HEK293 (cell line): Measurements from ENCODE around the gene CXCL16.

Experiments used
- GLIS1 ChIP-seq: fragments of 450-650 bp; formaldehyde crosslinking; IDR thresholded peaks from 2 replicates; pipeline ENCODE4 v1.5.1; 2016; ENCODE audit warnings: missing biosample characterization, missing genetic modification characterization
- KLF1 ChIP-seq: fragments of 450-650 bp; formaldehyde crosslinking; IDR thresholded peaks from 2 replicates; pipeline ENCODE4 v1.5.1; 2016; ENCODE audit warnings: missing biosample characterization, missing genetic modification characterization
- KLF16 ChIP-seq: fragments of 450-650 bp; formaldehyde crosslinking; IDR thresholded peaks from 2 replicates; pipeline ENCODE4 v1.5.1; 2017; ENCODE audit warnings: missing biosample characterization, missing genetic modification characterization
- PRDM1 ChIP-seq: fragments of 450-650 bp; formaldehyde crosslinking; IDR thresholded peaks from 2 replicates; pipeline ENCODE4; 2016; ENCODE audit warnings: missing biosample characterization, missing genetic modification characterization
- REST ChIP-seq: fragments of 450-650 bp; formaldehyde crosslinking; IDR thresholded peaks from 2 replicates; pipeline ENCODE4 v1.5.1; 2016; ENCODE audit warnings: missing biosample characterization, missing genetic modification characterization
- SCRT1 ChIP-seq: fragments of 450-650 bp; formaldehyde crosslinking; IDR thresholded peaks from 2 replicates; pipeline ENCODE4 v1.5.1; 2016; ENCODE audit warnings: missing biosample characterization, missing genetic modification characterization, borderline replicate concordance
- SP7 ChIP-seq: fragments of 450-650 bp; formaldehyde crosslinking; IDR thresholded peaks from 2 replicates; pipeline ENCODE4 v1.5.1; 2016; ENCODE audit warnings: missing biosample characterization, missing genetic modification characterization
- WT1 ChIP-seq: fragments of 450-650 bp; formaldehyde crosslinking; IDR thresholded peaks from 2 replicates; pipeline ENCODE4 v1.5.1; 2016; ENCODE audit warnings: missing biosample characterization, missing genetic modification characterization
- YY1 ChIP-seq: fragments of 450-650 bp; formaldehyde crosslinking; IDR thresholded peaks from 2 replicates; pipeline ENCODE4 v1.5.1; 2018; ENCODE audit warnings: missing biosample characterization, missing genetic modification characterization
- ZBTB11 ChIP-seq: fragments of 450-650 bp; formaldehyde crosslinking; conservative IDR thresholded peaks from 2 replicates; pipeline ENCODE4 v1.5.1; 2016; ENCODE audit warnings: low read depth, missing biosample characterization, missing genetic modification characterization
- ZBTB17 ChIP-seq: fragments of 450-650 bp; formaldehyde crosslinking; IDR thresholded peaks from 2 replicates; pipeline ENCODE4 v1.5.1; 2016; ENCODE audit warnings: missing biosample characterization, missing genetic modification characterization
- ZBTB26 ChIP-seq: fragments of 450-650 bp; formaldehyde crosslinking; optimal IDR thresholded peaks from 2 replicates; pipeline ENCODE3; 2016; ENCODE audit warnings: missing biosample characterization, mild to moderate bottlenecking, missing genetic modification characterization
- ZBTB48 ChIP-seq: fragments of 450-650 bp; formaldehyde crosslinking; IDR thresholded peaks from 2 replicates; pipeline ENCODE4 v1.5.1; 2016; ENCODE audit warnings: missing biosample characterization, missing genetic modification characterization
- ZEB2 ChIP-seq: fragments of 450-650 bp; formaldehyde crosslinking; IDR thresholded peaks from 2 replicates; pipeline ENCODE4 v1.5.1; 2016; ENCODE audit warnings: missing biosample characterization, missing genetic modification characterization
- ZFP69B ChIP-seq: fragments of 450-650 bp; formaldehyde crosslinking; IDR thresholded peaks from 2 replicates; pipeline ENCODE4 v1.5.1; 2016; ENCODE audit warnings: missing biosample characterization, missing genetic modification characterization
- ZNF10 ChIP-seq: fragments of 450-650 bp; formaldehyde crosslinking; IDR thresholded peaks from 2 replicates; pipeline ENCODE4 v1.5.1; 2017; ENCODE audit warnings: missing biosample characterization, missing genetic modification characterization
- ZNF24 ChIP-seq: fragments of 450-650 bp; formaldehyde crosslinking; IDR thresholded peaks from 2 replicates; pipeline ENCODE4 v1.5.1; 2016; ENCODE audit warnings: missing biosample characterization, missing genetic modification characterization
- ZNF26 ChIP-seq: fragments of 450-650 bp; formaldehyde crosslinking; IDR thresholded peaks from 2 replicates; pipeline ENCODE4 v1.5.1; 2016; ENCODE audit warnings: missing biosample characterization, missing genetic modification characterization
- ZNF366 ChIP-seq: fragments of 450-650 bp; formaldehyde crosslinking; conservative IDR thresholded peaks from 2 replicates; pipeline ENCODE4 v1.5.1; 2016; ENCODE audit warnings: missing biosample characterization, missing genetic modification characterization
- ZNF37A ChIP-seq: fragments of 450-650 bp; IDR thresholded peaks from 2 replicates; pipeline ENCODE4 v1.5.1; 2018; ENCODE audit warnings: missing biosample characterization, missing genetic modification characterization
- ZNF398 ChIP-seq: fragments of 450-650 bp; formaldehyde crosslinking; IDR thresholded peaks from 2 replicates; pipeline ENCODE4 v1.5.1; 2017; ENCODE audit warnings: missing biosample characterization, missing genetic modification characterization
- ZNF404 ChIP-seq: fragments of 450-650 bp; formaldehyde crosslinking; IDR thresholded peaks from 2 replicates; pipeline ENCODE4 v1.5.1; 2017; ENCODE audit warnings: missing biosample characterization, missing genetic modification characterization
- ZNF623 ChIP-seq: fragments of 450-650 bp; formaldehyde crosslinking; IDR thresholded peaks from 2 replicates; pipeline ENCODE4 v1.5.1; 2016; ENCODE audit warnings: missing biosample characterization, missing genetic modification characterization
- ZNF639 ChIP-seq: fragments of 450-650 bp; formaldehyde crosslinking; IDR thresholded peaks from 2 replicates; pipeline ENCODE4 v1.5.1; 2016; ENCODE audit warnings: missing biosample characterization, missing genetic modification characterization
- ZNF664 ChIP-seq: fragments of 450-650 bp; formaldehyde crosslinking; IDR thresholded peaks from 2 replicates; pipeline ENCODE4 v1.5.1; 2016; ENCODE audit warnings: missing biosample characterization, missing genetic modification characterization
- ZXDB ChIP-seq: fragments of 450-650 bp; formaldehyde crosslinking; IDR thresholded peaks from 2 replicates; pipeline ENCODE4 v1.5.1; 2016; ENCODE audit warnings: missing biosample characterization, missing genetic modification characterization

CXCL16 gene

GRCh38 chr17:4721203-4722135 is 18.3 kb downstream of the CXCL16 start (continued):
- TF ChIP-seq ZBTB11 (tag by site-specific recombination) (no peak), YY1 (tag by site-specific recombination) (0 out of 2 replicates have a peak, but pooled peaks have one; percentile 21), ZNF623 (0 out of 2 replicates have a peak, but pooled peaks have one; percentile 8), SP7 (tag by site-specific recombination) (peak; percentile 89), ZNF664 (peak; percentile 66; the same call in 1 of the 2 replicates), WT1 (tag by site-specific recombination) (peak; percentile 80), ZNF639 (tag by site-specific recombination) (peak; percentile 74; the same call in 1 of the 2 replicates), REST (tag by site-specific recombination) (no peak), ZNF24 (tag by site-specific recombination) (peak; percentile 81; the same call in 1 of the 2 replicates), GLIS1 (tag by site-specific recombination) (peak; percentile 42; the same call in 1 of the 2 replicates), ZNF404 (tag by site-specific recombination) (no peak), KLF1 (tag by site-specific recombination) (peak; percentile 71), ZNF366 (tag by site-specific recombination) (peak; percentile 70), ZFP69B (tag by site-specific recombination) (peak; percentile 47; the same call in 1 of the 2 replicates), ZNF26 (tag by site-specific recombination) (no peak), ZEB2 (tag by site-specific recombination) (peak; percentile 87), PRDM1 (peak; percentile 93), ZNF37A (tag by site-specific recombination) (no peak), SCRT1 (tag by site-specific recombination) (peak; percentile 91), ZXDB (peak; percentile 77), ZBTB26 (tag by site-specific recombination) (peak; percentile 30), KLF16 (tag by site-specific recombination) (0 out of 2 replicates have a peak, but pooled peaks have one; percentile 39), ZBTB17 (peak; percentile 93), ZBTB48 (peak; percentile 84), ZNF398 (tag by site-specific recombination) (0 out of 2 replicates have a peak, but pooled peaks have one; percentile 15), ZNF10 (tag by site-specific recombination) (no peak; the same call in 1 of the 2 replicates)
